Activated B cell treated with CpG ODN at 0.5 μM for 24 hours (primary cell): ENCODE results near the gene TRAPPC10. TPM values are rescaled to one million over a fixed set of nuclear protein-coding genes. Genes with fewer than 3 reads are reported as not detected.

ENCODE experiments used
- ATAC-seq: fragments of 200-7000 bp; cut with Tn5 transposase; one replicate; pipeline ENCODE4 v1.10.0; 2021; ENCODE audit warnings: low read depth, mild to moderate bottlenecking, moderate library complexity
- CTCF ChIA-PET: fragments of 350-600 bp; sonication (Branson Sonifier 250); formaldehyde crosslinking; loops from one replicate; lab custom pipeline; 2021; ENCODE audit warnings: antibody characterized with exemption; lab: Charles Lee
- POLR2A ChIA-PET: fragments of 350-600 bp; sonication (Branson Sonifier 250); formaldehyde crosslinking; loops from one replicate; lab custom pipeline; 2021; ENCODE audit warnings: antibody characterized with exemption; lab: Charles Lee
- DNase-seq: peaks from one replicate; pipeline ENCODE4 v3.0.0; 2022
- H3K27ac Mint-ChIP-seq: one replicate; pipeline ENCODE4 v1.8.0; 2020; ENCODE audit warnings: mixed read lengths
- H3K27me3 Mint-ChIP-seq: one replicate; pipeline ENCODE4 v1.8.0; 2021; ENCODE audit warnings: mixed read lengths
- H3K36me3 Mint-ChIP-seq: one replicate; pipeline ENCODE4 v1.8.0; 2021; ENCODE audit warnings: low read depth, mixed read lengths
- H3K4me1 Mint-ChIP-seq: one replicate; pipeline ENCODE4 v1.8.0; 2021; ENCODE audit warnings: mixed read lengths
- H3K4me3 Mint-ChIP-seq: one replicate; pipeline ENCODE4 v1.8.0; 2020; ENCODE audit warnings: mild to moderate bottlenecking, mixed read lengths
- H3K9me3 Mint-ChIP-seq: one replicate; pipeline ENCODE4 v1.8.0; 2020; ENCODE audit warnings: mixed read lengths
- intact Hi-C: fragments of 100-400 bp; cut with micrococcal nuclease; formaldehyde crosslinking; loops from one replicate; pipeline ENCODE4 v1.15.1; 2024
- total RNA-seq: library from RNA; stranded (reverse); gene quantifications from 2 replicates; pipeline ENCODE4 v1.2.3, GENCODE V29; 2022
- TF ChIP-seq, protein P1 (sequence below): fragments of 200-600 bp; IDR thresholded peaks from one replicate; pipeline ENCODE4 v1.8.0; 2022; ENCODE audit warnings: antibody characterized with exemption, mild to moderate bottlenecking

Gene TRAPPC10
- total RNA-seq, 1 donor from 2014 or later = 96.0 TPM

DNA sequence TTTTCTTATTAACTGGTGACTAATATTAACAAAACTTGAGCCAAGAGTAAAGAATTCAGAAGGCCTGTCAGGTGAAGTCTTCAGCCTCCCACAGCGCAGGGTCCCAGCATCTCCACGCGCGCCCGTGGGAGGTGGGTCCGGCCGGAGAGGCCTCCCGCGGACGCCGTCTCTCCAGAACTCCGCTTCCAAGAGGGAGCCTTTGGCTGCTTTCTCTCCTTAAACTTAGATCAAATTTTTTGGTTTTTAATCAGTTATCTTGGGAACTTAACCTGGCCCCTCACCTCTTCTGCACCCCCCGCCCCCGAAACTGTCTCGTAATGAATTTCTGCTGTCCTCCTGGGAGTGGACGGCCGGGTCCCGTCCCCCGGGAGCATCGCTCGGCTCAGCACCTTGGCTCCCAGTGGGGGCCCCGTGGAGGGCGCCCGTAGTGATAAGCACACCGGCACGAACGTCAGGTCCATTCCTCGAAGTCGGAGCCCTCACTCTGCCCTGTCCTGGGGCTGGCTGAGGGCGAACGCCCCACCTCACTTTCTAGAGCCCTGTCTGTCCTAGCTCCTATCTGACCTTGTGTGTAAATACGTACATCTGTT lies 29.5 kb upstream of the TRAPPC10 start:
- Mint-ChIP-seq H3K4me1 (peaks cover 9% of the 10 kb centered on the region), H3K27ac (no peak overlapping the region), H3K4me3 (no peak overlapping the region), H3K9me3 (no peaks in the 10 kb centered on the region), H3K36me3 (peaks cover 28% of the 10 kb centered on the region), H3K27me3 (no peaks in the 10 kb centered on the region)
- DNase-seq = no peak
- TF ChIP-seq, protein P1, sequence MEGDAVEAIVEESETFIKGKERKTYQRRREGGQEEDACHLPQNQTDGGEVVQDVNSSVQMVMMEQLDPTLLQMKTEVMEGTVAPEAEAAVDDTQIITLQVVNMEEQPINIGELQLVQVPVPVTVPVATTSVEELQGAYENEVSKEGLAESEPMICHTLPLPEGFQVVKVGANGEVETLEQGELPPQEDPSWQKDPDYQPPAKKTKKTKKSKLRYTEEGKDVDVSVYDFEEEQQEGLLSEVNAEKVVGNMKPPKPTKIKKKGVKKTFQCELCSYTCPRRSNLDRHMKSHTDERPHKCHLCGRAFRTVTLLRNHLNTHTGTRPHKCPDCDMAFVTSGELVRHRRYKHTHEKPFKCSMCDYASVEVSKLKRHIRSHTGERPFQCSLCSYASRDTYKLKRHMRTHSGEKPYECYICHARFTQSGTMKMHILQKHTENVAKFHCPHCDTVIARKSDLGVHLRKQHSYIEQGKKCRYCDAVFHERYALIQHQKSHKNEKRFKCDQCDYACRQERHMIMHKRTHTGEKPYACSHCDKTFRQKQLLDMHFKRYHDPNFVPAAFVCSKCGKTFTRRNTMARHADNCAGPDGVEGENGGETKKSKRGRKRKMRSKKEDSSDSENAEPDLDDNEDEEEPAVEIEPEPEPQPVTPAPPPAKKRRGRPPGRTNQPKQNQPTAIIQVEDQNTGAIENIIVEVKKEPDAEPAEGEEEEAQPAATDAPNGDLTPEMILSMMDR = no peak
- CTCF ChIA-PET = no interaction called here
- no peak for ATAC-seq
- intact Hi-C loops = no loop called here
- POLR2A ChIA-PET = no interaction called here

DNA sequence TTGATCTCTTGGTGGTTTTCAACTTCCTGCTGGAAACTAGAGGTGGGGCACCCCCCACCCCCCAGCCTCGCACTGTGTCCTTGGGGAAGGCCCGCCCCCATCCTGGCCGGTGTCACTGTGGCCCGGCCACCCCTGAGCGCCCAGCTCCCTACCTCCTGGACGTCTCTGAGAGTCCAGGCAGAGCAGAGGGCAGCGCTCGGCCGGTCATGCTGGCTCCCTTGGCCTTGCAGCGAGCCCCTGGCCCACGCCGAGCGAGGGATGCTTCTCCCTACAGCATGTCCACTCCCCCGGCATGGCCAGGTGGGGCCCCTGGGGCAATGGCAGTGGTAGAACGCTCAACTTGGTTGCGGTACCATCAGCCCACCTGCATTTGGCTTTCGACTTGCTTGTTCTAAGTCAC lies 28.7 kb upstream of the TRAPPC10 start:
- no peak for DNase-seq
- no peaks in the 10 kb centered on the region for H3K27me3 Mint-ChIP-seq
- ATAC-seq = no peak
- H3K27ac Mint-ChIP-seq = no peak overlapping the region
- H3K9me3 Mint-ChIP-seq = no peaks in the 10 kb centered on the region
- H3K36me3 Mint-ChIP-seq = peaks cover 28% of the 10 kb centered on the region
- intact Hi-C loops = no loop called here
- ChIA-PET CTCF (no interaction called here), POLR2A (no interaction called here)
- H3K4me3 Mint-ChIP-seq = no peak overlapping the region
- TF ChIP-seq, protein P1 = no peak
- peaks cover 9% of the 10 kb centered on the region for H3K4me1 Mint-ChIP-seq

DNA sequence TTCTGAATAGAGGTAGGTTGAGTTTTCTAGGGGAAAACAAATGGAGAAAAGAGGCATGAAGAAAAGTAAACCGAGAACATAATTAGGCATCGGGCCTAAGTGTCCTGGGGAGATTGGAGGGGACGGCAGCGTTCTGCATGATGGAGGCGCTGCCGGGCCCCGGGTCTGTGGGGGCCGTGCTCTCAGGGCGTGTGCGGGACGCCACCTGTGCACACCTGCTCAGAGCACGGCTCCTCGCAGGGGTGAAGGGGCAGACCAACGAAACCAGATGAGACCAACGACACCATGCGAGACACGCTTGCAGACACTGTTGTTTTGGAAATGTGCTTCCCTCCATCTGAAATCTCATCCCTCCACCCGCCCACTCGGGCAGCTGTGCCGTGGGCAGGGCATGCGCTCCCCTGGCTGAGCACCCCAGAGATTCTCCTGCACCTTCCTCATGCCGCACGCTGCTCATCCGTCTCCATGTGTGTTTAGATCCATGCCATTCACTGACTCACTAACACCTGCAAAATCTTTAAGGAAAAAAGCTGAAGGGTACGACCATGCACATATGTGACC lies 28.2 kb upstream of the TRAPPC10 start:
- H3K9me3 Mint-ChIP-seq = no peaks in the 10 kb centered on the region
- no peak overlapping the region for H3K4me3 Mint-ChIP-seq
- no peak overlapping the region for H3K27ac Mint-ChIP-seq
- H3K36me3 Mint-ChIP-seq = peaks cover 23% of the 10 kb centered on the region
- ChIA-PET CTCF (no interaction called here), POLR2A (no interaction called here)
- H3K27me3 Mint-ChIP-seq = no peaks in the 10 kb centered on the region
- DNase-seq (no peak), ATAC-seq (no peak)
- intact Hi-C loops = no loop called here
- H3K4me1 Mint-ChIP-seq = peaks cover 9% of the 10 kb centered on the region
- TF ChIP-seq, protein P1 = no peak

DNA sequence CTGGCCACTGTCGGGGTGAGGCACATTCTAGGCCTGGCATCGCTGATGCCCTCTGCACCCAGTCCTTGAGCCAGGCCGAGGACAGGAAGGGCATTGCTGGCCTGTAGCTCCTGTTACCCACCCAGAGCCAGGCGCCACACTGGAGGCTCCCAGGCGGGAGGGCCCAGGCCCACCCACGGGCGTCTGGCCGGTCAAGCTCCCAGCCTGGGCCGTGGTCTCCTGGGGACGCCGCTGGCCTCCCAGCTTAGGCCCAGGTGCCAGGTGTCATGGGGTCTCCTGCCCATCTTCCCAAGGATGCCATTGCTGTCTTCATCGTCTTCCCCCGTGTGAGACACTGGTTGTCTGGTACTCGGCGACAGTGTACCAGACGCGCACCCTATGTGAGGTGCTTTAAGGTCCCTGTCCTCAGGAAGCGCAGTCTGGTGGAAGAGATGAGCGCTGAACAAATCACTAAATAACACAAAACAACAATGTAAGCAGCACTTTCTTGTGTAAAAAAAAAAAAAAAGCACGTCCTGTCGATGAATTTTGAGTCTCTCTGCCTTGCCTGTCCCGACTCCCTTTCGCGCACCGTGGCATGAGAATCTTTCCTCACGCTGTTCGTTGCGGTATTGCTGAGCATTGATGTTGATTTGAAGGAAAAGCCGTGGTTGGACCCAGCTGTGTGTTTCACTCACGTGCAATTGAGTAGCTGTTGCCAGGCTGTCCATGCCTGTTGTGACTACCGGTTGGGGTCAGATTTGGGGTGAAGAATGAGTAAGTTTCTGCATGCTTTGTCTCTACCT lies 27.0 kb upstream of the TRAPPC10 start:
- Mint-ChIP-seq H3K27ac (no peak overlapping the region), H3K9me3 (no peaks in the 10 kb centered on the region), H3K36me3 (peaks cover 20% of the 10 kb centered on the region), H3K27me3 (no peaks in the 10 kb centered on the region), H3K4me3 (no peak overlapping the region), H3K4me1 (peaks cover 9% of the 10 kb centered on the region)
- POLR2A ChIA-PET = no interaction called here
- ATAC-seq = no peak
- intact Hi-C loops = no loop called here
- CTCF ChIA-PET = no interaction called here
- TF ChIP-seq, protein P1 = no peak
- no peak for DNase-seq

DNA sequence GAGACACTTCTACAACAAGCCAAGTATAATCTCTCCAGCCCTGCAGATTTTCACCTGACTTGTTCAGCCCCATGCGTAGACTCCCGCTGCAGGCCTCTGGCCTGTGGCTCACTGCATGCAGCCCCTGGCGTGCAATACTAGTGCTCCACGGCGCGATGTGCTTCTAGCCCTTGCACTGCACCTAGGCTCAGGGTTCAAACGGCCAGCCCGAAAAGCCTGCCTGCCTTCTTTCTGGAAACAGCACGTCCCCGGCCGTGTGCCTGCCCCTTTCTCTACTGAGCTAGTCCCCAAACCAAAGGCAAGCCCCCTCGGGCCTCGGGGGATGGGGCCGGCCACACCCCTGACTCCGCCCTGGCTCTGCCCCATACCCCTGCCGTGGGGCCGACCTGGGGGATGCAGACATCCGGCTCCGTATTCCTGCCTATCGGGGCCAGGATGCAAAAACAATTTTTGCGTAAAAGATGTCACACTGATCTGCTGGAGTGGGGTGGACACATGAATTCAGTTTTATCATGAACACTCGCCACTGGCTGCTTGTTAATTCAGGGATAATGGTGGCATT lies 26.3 kb upstream of the TRAPPC10 start:
- intact Hi-C loops = no loop called here
- POLR2A ChIA-PET = no interaction called here
- CTCF ChIA-PET = interaction anchor here (1.5 kb wide), 1 partner anchor 10 kb away, joined by 3 read pairs; no protein-coding TSS in a partner anchor
- Mint-ChIP-seq H3K4me3 (no peak overlapping the region), H3K4me1 (peaks cover 9% of the 10 kb centered on the region), H3K9me3 (no peaks in the 10 kb centered on the region), H3K27ac (no peak overlapping the region), H3K27me3 (no peaks in the 10 kb centered on the region), H3K36me3 (peaks cover 20% of the 10 kb centered on the region)
- ATAC-seq = no peak
- TF ChIP-seq, protein P1 = no peak
- no peak for DNase-seq
